Neural cell (in vitro differentiated cells): ENCODE results near the gene SSBP3. TPM values are rescaled to one million over a fixed set of nuclear protein-coding genes. Genes with fewer than 3 reads are reported as not detected.

ENCODE experiments used
- H2AFZ ChIP-seq: fragments of 200-600, 300-800 bp; sonication (generic), shearing (Covaris generic); 2 replicates; pipeline ENCODE4 v1.6.0; 2014; ENCODE audit warnings: low read depth, mild to moderate bottlenecking, antibody characterized with exemption, low read length, moderate library complexity
- H3F3A ChIP-seq: fragments of 200-600 bp; shearing (Covaris generic); 2 replicates; pipeline ENCODE4 v1.6.1; 2016; ENCODE audit warnings: mild to moderate bottlenecking, moderate library complexity, mixed read lengths, antibody characterized with exemption, low read length; ENCODE audit not compliant: insufficient read depth, poor library complexity, severe bottlenecking
- H3K27ac ChIP-seq: fragments of 200-600, 300-800 bp; sonication (generic), shearing (Covaris generic); 2 replicates; pipeline ENCODE4 v1.5.1; 2014; ENCODE audit warnings: mild to moderate bottlenecking, low read length, moderate library complexity
- H3K27me3 ChIP-seq: fragments of 300-800, 200-600 bp; sonication (generic), shearing (Covaris generic); 2 replicates; pipeline ENCODE4 v1.6.0; 2014; ENCODE audit warnings: mild to moderate bottlenecking, low read depth, low read length, moderate library complexity; ENCODE audit not compliant: insufficient read depth
- H3K36me3 ChIP-seq: fragments of 300-800, 200-600 bp; sonication (generic), shearing (Covaris generic); 2 replicates; pipeline ENCODE4 v1.5.1; 2014; ENCODE audit warnings: mild to moderate bottlenecking, antibody characterized with exemption, low read length, moderate library complexity; ENCODE audit not compliant: insufficient read depth
- H3K4me2 ChIP-seq: fragments of 300-800, 200-600 bp; sonication (generic), shearing (Covaris generic); 2 replicates; pipeline ENCODE4 v1.6.0; 2014; ENCODE audit warnings: mild to moderate bottlenecking, low read length
- H3K4me3 ChIP-seq: fragments of 300-800, 200-600 bp; sonication (generic), shearing (Covaris generic); 2 replicates; pipeline ENCODE4 v1.5.1; 2014; ENCODE audit warnings: mild to moderate bottlenecking, low read length, moderate library complexity
- H3K79me2 ChIP-seq: fragments of 200-600 bp; shearing (Covaris generic); replicated peaks from 2 replicates; pipeline ENCODE4 v1.6.0; 2014; ENCODE audit warnings: mild to moderate bottlenecking, low read length, moderate library complexity; ENCODE audit not compliant: insufficient read depth
- H3K9ac ChIP-seq: fragments of 300-800, 200-600 bp; sonication (generic), shearing (Covaris generic); 2 replicates; pipeline ENCODE4 v1.6.1; 2016; ENCODE audit warnings: mild to moderate bottlenecking, low read length, mixed read lengths
- H3K9me2 ChIP-seq: fragments of 200-600 bp; shearing (Covaris generic); 2 replicates; pipeline ENCODE4 v1.6.1; 2016; ENCODE audit warnings: mild to moderate bottlenecking, low read length, mixed read lengths; ENCODE audit not compliant: insufficient read depth
- H3K9me3 ChIP-seq: fragments of 200-600, 300-800 bp; sonication (generic), shearing (Covaris generic); 2 replicates; pipeline ENCODE4 v1.6.1; 2016; ENCODE audit warnings: mild to moderate bottlenecking, mixed run types, low read length, moderate library complexity, mixed read lengths
- H4K20me1 ChIP-seq: fragments of 200-600 bp; shearing (Covaris generic); 2 replicates; pipeline ENCODE4 v1.6.1; 2016; ENCODE audit warnings: mild to moderate bottlenecking, mixed run types; ENCODE audit not compliant: insufficient read depth
- EP300 ChIP-seq: fragments of 450-650 bp; conservative IDR thresholded peaks from 2 replicates; pipeline ENCODE4 v1.6.1; 2014; ENCODE audit warnings: antibody characterized with exemption, mild to moderate bottlenecking, moderate library complexity; ENCODE audit not compliant: poor library complexity, severe bottlenecking
- EZH2 ChIP-seq: fragments of 200-600, 300-800 bp; shearing (Covaris generic), sonication (generic); IDR thresholded peaks from 2 replicates; pipeline ENCODE4 v1.6.1; 2014; ENCODE audit warnings: antibody characterized with exemption, low read length, borderline replicate concordance, mild to moderate bottlenecking; ENCODE audit not compliant: insufficient read depth, poor library complexity, severe bottlenecking
- MXI1 ChIP-seq: fragments of 450-650 bp; conservative IDR thresholded peaks from 2 replicates; pipeline ENCODE4 v1.6.1; 2014; ENCODE audit warnings: antibody characterized with exemption, mild to moderate bottlenecking; ENCODE audit not compliant: poor library complexity, severe bottlenecking
- POLR2AphosphoS5 ChIP-seq: IDR thresholded peaks from 2 replicates; pipeline ENCODE4 v1.6.1; 2012
- RAD21 ChIP-seq: fragments of 450-650 bp; conservative IDR thresholded peaks from 2 replicates; pipeline ENCODE4 v1.6.1; 2014; ENCODE audit warnings: antibody characterized with exemption, mild to moderate bottlenecking, moderate library complexity
- SMC3 ChIP-seq: fragments of 450-650 bp; conservative IDR thresholded peaks from 2 replicates; pipeline ENCODE4 v1.6.1; 2014; ENCODE audit warnings: antibody characterized with exemption, mild to moderate bottlenecking, moderate library complexity; ENCODE audit not compliant: poor library complexity
- TAF1 ChIP-seq: IDR thresholded peaks from 2 replicates; pipeline ENCODE4 v1.6.1; 2012; ENCODE audit warnings: low read depth
- polyA plus RNA-seq: library from polyadenylated mRNA; depleted of rRNA; stranded (reverse); fragments of >200 nt; gene quantifications from 2 replicates; pipeline ENCODE4 v1.2.3, GENCODE V29; 2014
- TF ChIP-seq, protein P1 (sequence below): fragments of 450-650 bp; IDR thresholded peaks from 2 replicates; pipeline ENCODE4 v1.5.1; 2014; ENCODE audit warnings: antibody characterized with exemption, mild to moderate bottlenecking, moderate library complexity; ENCODE audit not compliant: poor library complexity, severe bottlenecking
- TF ChIP-seq, protein P2 (sequence below): IDR thresholded peaks from 2 replicates; pipeline ENCODE4 v1.6.1; 2012; ENCODE audit warnings: borderline replicate concordance

Gene SSBP3
- polyA plus RNA-seq, 1 donor from 2014 or later, result 77.4 TPM

DNA sequence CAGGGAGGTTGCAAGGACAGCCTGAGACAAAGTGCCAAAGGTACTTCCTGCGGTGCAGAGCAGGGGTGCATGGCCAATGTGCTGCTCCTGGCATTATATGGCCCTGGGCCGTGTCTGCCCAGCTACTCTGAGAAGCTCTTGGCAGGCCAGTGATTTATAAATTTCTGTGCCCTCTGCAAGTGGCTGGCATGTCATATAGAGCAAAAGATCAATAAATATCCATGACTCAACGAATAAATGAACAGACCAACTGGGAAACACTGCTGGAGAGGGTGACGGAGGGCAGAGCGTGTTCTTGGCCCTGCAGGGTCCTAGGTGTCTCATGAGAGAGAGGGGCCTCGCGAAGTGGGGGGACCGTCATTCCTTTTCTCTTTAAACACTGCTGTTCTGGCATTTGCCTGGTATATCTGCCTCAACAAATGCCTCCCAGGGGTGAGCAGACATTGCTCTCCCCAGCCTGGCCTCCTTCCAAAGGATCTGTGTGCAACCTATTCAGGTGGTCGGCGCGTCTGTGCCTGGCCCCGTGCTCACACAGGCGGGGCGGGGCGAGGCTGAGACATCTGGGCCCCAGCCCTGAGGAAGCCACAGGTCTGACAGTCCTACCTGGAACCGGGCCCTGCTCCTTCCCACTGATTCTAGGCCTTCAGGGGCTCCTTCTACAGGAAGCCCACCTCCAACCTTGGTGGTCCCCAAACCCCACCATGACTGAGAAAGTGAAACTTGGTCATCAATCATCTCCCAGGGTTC lies 123.9 kb downstream of the SSBP3 start:
- TF ChIP-seq SMC3 (no peak), POLR2AphosphoS5 (no peak), MXI1 (no peak), EZH2 (no peak), EP300 (no peak), TAF1 (no peak), RAD21 (no peak)
- TF ChIP-seq, protein P1, sequence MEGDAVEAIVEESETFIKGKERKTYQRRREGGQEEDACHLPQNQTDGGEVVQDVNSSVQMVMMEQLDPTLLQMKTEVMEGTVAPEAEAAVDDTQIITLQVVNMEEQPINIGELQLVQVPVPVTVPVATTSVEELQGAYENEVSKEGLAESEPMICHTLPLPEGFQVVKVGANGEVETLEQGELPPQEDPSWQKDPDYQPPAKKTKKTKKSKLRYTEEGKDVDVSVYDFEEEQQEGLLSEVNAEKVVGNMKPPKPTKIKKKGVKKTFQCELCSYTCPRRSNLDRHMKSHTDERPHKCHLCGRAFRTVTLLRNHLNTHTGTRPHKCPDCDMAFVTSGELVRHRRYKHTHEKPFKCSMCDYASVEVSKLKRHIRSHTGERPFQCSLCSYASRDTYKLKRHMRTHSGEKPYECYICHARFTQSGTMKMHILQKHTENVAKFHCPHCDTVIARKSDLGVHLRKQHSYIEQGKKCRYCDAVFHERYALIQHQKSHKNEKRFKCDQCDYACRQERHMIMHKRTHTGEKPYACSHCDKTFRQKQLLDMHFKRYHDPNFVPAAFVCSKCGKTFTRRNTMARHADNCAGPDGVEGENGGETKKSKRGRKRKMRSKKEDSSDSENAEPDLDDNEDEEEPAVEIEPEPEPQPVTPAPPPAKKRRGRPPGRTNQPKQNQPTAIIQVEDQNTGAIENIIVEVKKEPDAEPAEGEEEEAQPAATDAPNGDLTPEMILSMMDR, result no peak
- TF ChIP-seq, protein P2, sequence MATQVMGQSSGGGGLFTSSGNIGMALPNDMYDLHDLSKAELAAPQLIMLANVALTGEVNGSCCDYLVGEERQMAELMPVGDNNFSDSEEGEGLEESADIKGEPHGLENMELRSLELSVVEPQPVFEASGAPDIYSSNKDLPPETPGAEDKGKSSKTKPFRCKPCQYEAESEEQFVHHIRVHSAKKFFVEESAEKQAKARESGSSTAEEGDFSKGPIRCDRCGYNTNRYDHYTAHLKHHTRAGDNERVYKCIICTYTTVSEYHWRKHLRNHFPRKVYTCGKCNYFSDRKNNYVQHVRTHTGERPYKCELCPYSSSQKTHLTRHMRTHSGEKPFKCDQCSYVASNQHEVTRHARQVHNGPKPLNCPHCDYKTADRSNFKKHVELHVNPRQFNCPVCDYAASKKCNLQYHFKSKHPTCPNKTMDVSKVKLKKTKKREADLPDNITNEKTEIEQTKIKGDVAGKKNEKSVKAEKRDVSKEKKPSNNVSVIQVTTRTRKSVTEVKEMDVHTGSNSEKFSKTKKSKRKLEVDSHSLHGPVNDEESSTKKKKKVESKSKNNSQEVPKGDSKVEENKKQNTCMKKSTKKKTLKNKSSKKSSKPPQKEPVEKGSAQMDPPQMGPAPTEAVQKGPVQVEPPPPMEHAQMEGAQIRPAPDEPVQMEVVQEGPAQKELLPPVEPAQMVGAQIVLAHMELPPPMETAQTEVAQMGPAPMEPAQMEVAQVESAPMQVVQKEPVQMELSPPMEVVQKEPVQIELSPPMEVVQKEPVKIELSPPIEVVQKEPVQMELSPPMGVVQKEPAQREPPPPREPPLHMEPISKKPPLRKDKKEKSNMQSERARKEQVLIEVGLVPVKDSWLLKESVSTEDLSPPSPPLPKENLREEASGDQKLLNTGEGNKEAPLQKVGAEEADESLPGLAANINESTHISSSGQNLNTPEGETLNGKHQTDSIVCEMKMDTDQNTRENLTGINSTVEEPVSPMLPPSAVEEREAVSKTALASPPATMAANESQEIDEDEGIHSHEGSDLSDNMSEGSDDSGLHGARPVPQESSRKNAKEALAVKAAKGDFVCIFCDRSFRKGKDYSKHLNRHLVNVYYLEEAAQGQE, result no peak
- no peak overlapping the region for H3K4me2 ChIP-seq
- H3K4me3 ChIP-seq, result no peak overlapping the region
- H3K27me3 ChIP-seq, result no peaks in the 10 kb centered on the region
- H3F3A ChIP-seq, result no peaks in the 10 kb centered on the region
- peaks cover 47% of the 10 kb centered on the region for H3K79me2 ChIP-seq
- peaks cover 5% of the 10 kb centered on the region for H4K20me1 ChIP-seq
- H3K9ac ChIP-seq, result no peak overlapping the region
- no peaks in the 10 kb centered on the region for H3K9me3 ChIP-seq
- H2AFZ ChIP-seq, result no peak overlapping the region
- H3K27ac ChIP-seq, result no peak overlapping the region
- no peaks in the 10 kb centered on the region for H3K36me3 ChIP-seq
- no peaks in the 10 kb centered on the region for H3K9me2 ChIP-seq

DNA sequence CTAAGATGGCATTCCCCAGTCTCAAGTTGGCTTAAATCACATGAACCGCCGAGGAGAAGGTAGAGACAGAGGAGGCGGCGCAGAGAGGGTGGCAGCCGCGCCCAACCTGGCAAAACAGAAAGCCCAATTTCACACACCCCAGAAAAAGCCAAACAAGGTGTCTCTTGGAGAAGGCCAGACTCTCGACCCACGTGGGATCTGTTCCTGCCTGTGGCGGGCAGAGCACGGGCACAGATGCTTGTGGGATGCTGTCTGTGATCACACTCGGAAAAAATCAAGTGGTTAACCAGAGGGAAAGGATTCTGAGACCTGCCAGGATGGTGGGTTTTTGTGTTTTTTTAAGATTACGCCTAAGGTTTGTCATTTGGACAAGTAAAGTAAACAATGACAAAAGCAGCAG lies 125.5 kb downstream of the SSBP3 start:
- peaks cover 32% of the 10 kb centered on the region for H3K79me2 ChIP-seq
- H3K36me3 ChIP-seq, result no peaks in the 10 kb centered on the region
- H3K4me2 ChIP-seq, result no peak overlapping the region

More for the DNA sequence above, 125.5 kb downstream of the SSBP3 start:
- H3K9ac ChIP-seq, result no peak overlapping the region
- H3F3A ChIP-seq, result no peaks in the 10 kb centered on the region
- H3K4me3 ChIP-seq, result no peak overlapping the region
- no peaks in the 10 kb centered on the region for H3K9me2 ChIP-seq
- no peaks in the 10 kb centered on the region for H3K9me3 ChIP-seq
- TF ChIP-seq EP300 (no peak), RAD21 (no peak), EZH2 (no peak), SMC3 (no peak)
- TF ChIP-seq, protein P2, result no peak
- H2AFZ ChIP-seq, result no peak overlapping the region
- no peaks in the 10 kb centered on the region for H3K27me3 ChIP-seq
- H4K20me1 ChIP-seq, result peaks cover 5% of the 10 kb centered on the region
- H3K27ac ChIP-seq, result no peak overlapping the region
